Effector memory CD8-positive, alpha-beta T cell (primary cell): ENCODE results near the gene YJEFN3.
A peak's percentile ranks its signal among the peaks of the same experiment; 100 is the strongest.

ENCODE experiments used
- ATAC-seq: fragments of 150-1000 bp; cut with Tn5 transposase; replicated peaks from 2 replicates; pipeline ENCODE4 v1.10.0; 2021; ENCODE audit warnings: mild to moderate bottlenecking, moderate library complexity
- DNase-seq, 3 experiments: peaks; one replicate each; pipeline ENCODE4 v3.0.0; 2021
- H3K27ac Mint-ChIP-seq, 2 donors: one replicate each; pipeline ENCODE4 v1.8.0; 2022; ENCODE audit warnings: mild to moderate bottlenecking in 2 of 2, mixed read lengths in 2 of 2, moderate library complexity in 2 of 2
- H3K27me3 Mint-ChIP-seq, 2 donors: one replicate each; pipeline ENCODE4 v1.8.0; 2022; ENCODE audit warnings: mixed read lengths in 2 of 2
- H3K36me3 Mint-ChIP-seq: one replicate; pipeline ENCODE4 v1.8.0; 2022; ENCODE audit warnings: mild to moderate bottlenecking, moderate library complexity, mixed read lengths; ENCODE audit not compliant: insufficient read depth
- H3K4me1 Mint-ChIP-seq, 2 donors: one replicate each; pipeline ENCODE4 v1.8.0; 2022; ENCODE audit warnings: low read depth in 2 of 2, mixed read lengths in 2 of 2
- H3K4me3 Mint-ChIP-seq, 2 donors: one replicate each; pipeline ENCODE4 v1.8.0; 2022; ENCODE audit warnings: mild to moderate bottlenecking in 2 of 2, mixed read lengths in 2 of 2, moderate library complexity in 2 of 2
- H3K9me3 Mint-ChIP-seq, 2 donors: one replicate each; pipeline ENCODE4 v1.8.0; 2022; ENCODE audit warnings: mixed read lengths in 2 of 2

The YJEFN3 gene

GRCh38 chr19:19550972-19551852 is 22.5 kb downstream of the YJEFN3 start:
- no peaks in the 10 kb centered on the region for H3K9me3 Mint-ChIP-seq
- ATAC-seq (no peak), DNase-seq (no peak)
- no peak overlapping the region for H3K4me3 Mint-ChIP-seq
- no peak overlapping the region for H3K27ac Mint-ChIP-seq
- H3K36me3 Mint-ChIP-seq = peaks cover 4% of the 10 kb centered on the region
- H3K4me1 Mint-ChIP-seq = peaks cover 0 to 4% of the 10 kb centered on the region in 2 donors
- peaks cover 0 to 10% of the 10 kb centered on the region in 2 donors for H3K27me3 Mint-ChIP-seq

- peaks cover 0 to 10% of the 10 kb centered on the region in 2 donors for H3K27me3 Mint-ChIP-seq
Measured at GRCh38 chr19:19551853-19552192, 23.1 kb downstream of the YJEFN3 start.

GRCh38 chr19:19552798-19553197 is 24.1 kb downstream of the YJEFN3 start:
- Mint-ChIP-seq H3K36me3 (peaks cover 4% of the 10 kb centered on the region), H3K4me3 (no peak overlapping the region), H3K4me1 (peaks cover 0 to 4% of the 10 kb centered on the region in 2 donors), H3K27me3 (peaks cover 0 to 10% of the 10 kb centered on the region in 2 donors), H3K9me3 (no peaks in the 10 kb centered on the region), H3K27ac (no peak overlapping the region)
- DNase-seq (peak in 1 of 3 experiments; percentile 30), ATAC-seq (peak; percentile 37)

More at GRCh38 chr19:19551853-19552192, 23.1 kb downstream of the YJEFN3 start:
- DNase-seq (no peak), ATAC-seq (no peak)
- no peaks in the 10 kb centered on the region for H3K9me3 Mint-ChIP-seq
- peaks cover 4% of the 10 kb centered on the region for H3K36me3 Mint-ChIP-seq
- no peak overlapping the region for H3K4me3 Mint-ChIP-seq
- no peak overlapping the region for H3K27ac Mint-ChIP-seq
- peaks cover 0 to 4% of the 10 kb centered on the region in 2 donors for H3K4me1 Mint-ChIP-seq

- Mint-ChIP-seq H3K4me3 (no peak overlapping the region), H3K36me3 (peaks cover 7% of the 10 kb centered on the region), H3K9me3 (no peaks in the 10 kb centered on the region), H3K27me3 (peaks cover 0 to 8% of the 10 kb centered on the region in 2 donors), H3K4me1 (peaks cover 0 to 4% of the 10 kb centered on the region in 2 donors), H3K27ac (no peak overlapping the region)
- ATAC-seq (no peak), DNase-seq (no peak)
Measured at GRCh38 chr19:19553670-19554069, 25.0 kb downstream of the YJEFN3 start.

- Mint-ChIP-seq H3K4me3 (no peak overlapping the region), H3K9me3 (no peaks in the 10 kb centered on the region), H3K27ac (peak overlapping the region in 1 of 2 donors; percentile 26), H3K27me3 (peaks cover 0 to 1% of the 10 kb centered on the region in 2 donors), H3K36me3 (peaks cover 7% of the 10 kb centered on the region), H3K4me1 (peaks cover 0 to 4% of the 10 kb centered on the region in 2 donors)
- DNase-seq = peak; percentile 39 to 54 (median 48)
- peak; percentile 62 for ATAC-seq
Measured at GRCh38 chr19:19554074-19555023, 25.6 kb downstream of the YJEFN3 start.

GRCh38 chr19:19558055-19558454 is 29.3 kb downstream of the YJEFN3 start:
- no peaks in the 10 kb centered on the region for H3K9me3 Mint-ChIP-seq
- no peaks in the 10 kb centered on the region for H3K27me3 Mint-ChIP-seq
- H3K36me3 Mint-ChIP-seq = peaks cover 40% of the 10 kb centered on the region
- no peak for ATAC-seq
- no peak overlapping the region for H3K4me3 Mint-ChIP-seq
- DNase-seq = no peak
- H3K27ac Mint-ChIP-seq = peak overlapping the region in 1 of 2 donors; percentile 53
- peaks cover 1 to 4% of the 10 kb centered on the region in 2 donors for H3K4me1 Mint-ChIP-seq

GRCh38 chr19:19558636-19559035 is 29.9 kb downstream of the YJEFN3 start:
- no peak for ATAC-seq
- Mint-ChIP-seq H3K9me3 (no peaks in the 10 kb centered on the region), H3K4me1 (peaks cover 2 to 4% of the 10 kb centered on the region in 2 donors), H3K27ac (peak overlapping the region; percentile 4 to 53), H3K4me3 (no peak overlapping the region), H3K27me3 (no peaks in the 10 kb centered on the region), H3K36me3 (peaks cover 44% of the 10 kb centered on the region)
- no peak for DNase-seq

- H3K27ac Mint-ChIP-seq = no peak overlapping the region
- no peak overlapping the region for H3K4me3 Mint-ChIP-seq
- ATAC-seq (no peak), DNase-seq (no peak)
- no peaks in the 10 kb centered on the region for H3K27me3 Mint-ChIP-seq
- H3K9me3 Mint-ChIP-seq = no peaks in the 10 kb centered on the region
- peaks cover 49% of the 10 kb centered on the region for H3K36me3 Mint-ChIP-seq
- peaks cover 0 to 2% of the 10 kb centered on the region in 2 donors for H3K4me1 Mint-ChIP-seq
Measured at GRCh38 chr19:19559931-19560330, 31.2 kb downstream of the YJEFN3 start.

- H3K36me3 Mint-ChIP-seq = peaks cover 61% of the 10 kb centered on the region
- H3K27ac Mint-ChIP-seq = peak overlapping the region; percentile 44 to 86
- DNase-seq (no peak), ATAC-seq (no peak)
- H3K27me3 Mint-ChIP-seq = no peaks in the 10 kb centered on the region
- H3K4me1 Mint-ChIP-seq = peaks cover 0 to 2% of the 10 kb centered on the region in 2 donors
- peak overlapping the region in 1 of 2 donors; percentile 49 for H3K4me3 Mint-ChIP-seq
- no peaks in the 10 kb centered on the region for H3K9me3 Mint-ChIP-seq
Measured at GRCh38 chr19:19561946-19562664, 33.4 kb downstream of the YJEFN3 start.

- Mint-ChIP-seq H3K4me1 (peaks cover 0 to 2% of the 10 kb centered on the region in 2 donors), H3K36me3 (peaks cover 68% of the 10 kb centered on the region), H3K27me3 (no peaks in the 10 kb centered on the region), H3K27ac (peak overlapping the region in 1 of 2 donors; percentile 86), H3K4me3 (no peak overlapping the region), H3K9me3 (no peaks in the 10 kb centered on the region)
- ATAC-seq (peak; percentile 77), DNase-seq (peak in 1 of 3 experiments; percentile 20)
Measured at GRCh38 chr19:19562665-19563347, 34.1 kb downstream of the YJEFN3 start.

GRCh38 chr19:19563348-19563848 is 34.7 kb downstream of the YJEFN3 start:
- Mint-ChIP-seq H3K9me3 (no peaks in the 10 kb centered on the region), H3K36me3 (peaks cover 67% of the 10 kb centered on the region), H3K4me1 (peaks cover 0 to 2% of the 10 kb centered on the region in 2 donors), H3K4me3 (no peak overlapping the region), H3K27ac (peak overlapping the region in 1 of 2 donors; percentile 86), H3K27me3 (no peaks in the 10 kb centered on the region)
- DNase-seq (no peak), ATAC-seq (no peak)

- Mint-ChIP-seq H3K27me3 (no peaks in the 10 kb centered on the region), H3K9me3 (no peaks in the 10 kb centered on the region), H3K4me1 (peaks cover 4 to 6% of the 10 kb centered on the region in 2 donors), H3K27ac (peak overlapping the region in 1 of 2 donors; percentile 64), H3K36me3 (peaks cover 71% of the 10 kb centered on the region), H3K4me3 (no peak overlapping the region)
- no peak for ATAC-seq
- DNase-seq = no peak
Measured at GRCh38 chr19:19566306-19566705, 37.6 kb downstream of the YJEFN3 start.
